ENCODE measurements around the gene RMND1.

DNA sequence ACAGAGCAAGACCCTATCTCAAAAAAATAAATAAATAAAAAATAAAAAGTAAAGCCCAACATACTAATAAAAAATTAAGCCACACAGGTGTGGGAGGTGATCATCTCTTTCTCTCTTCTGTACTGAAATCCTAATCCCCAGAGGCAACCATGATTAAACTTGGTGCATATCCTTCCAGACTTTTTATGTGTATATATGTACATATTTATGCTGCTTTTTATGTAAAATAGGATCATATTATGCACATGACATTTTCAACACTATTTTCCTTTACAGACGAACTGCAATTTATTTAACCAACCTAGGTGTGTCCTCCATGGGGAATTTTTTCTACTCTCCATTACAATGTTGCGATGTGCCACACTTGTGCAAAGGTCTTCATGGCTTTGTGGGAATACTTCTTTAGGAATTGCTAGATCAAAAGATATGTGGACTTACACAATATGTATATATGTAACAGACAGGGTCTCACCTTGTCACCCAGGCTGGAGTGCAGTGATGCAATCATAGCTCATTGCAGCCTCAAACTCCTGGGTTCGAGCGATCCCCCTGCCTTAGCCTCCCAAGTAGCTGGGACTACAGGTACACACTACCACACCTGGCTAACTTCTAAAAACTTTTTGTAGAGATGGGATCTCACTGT is 23.7 kb downstream of the RMND1 start:
- TF ChIP-seq, protein P1, sequence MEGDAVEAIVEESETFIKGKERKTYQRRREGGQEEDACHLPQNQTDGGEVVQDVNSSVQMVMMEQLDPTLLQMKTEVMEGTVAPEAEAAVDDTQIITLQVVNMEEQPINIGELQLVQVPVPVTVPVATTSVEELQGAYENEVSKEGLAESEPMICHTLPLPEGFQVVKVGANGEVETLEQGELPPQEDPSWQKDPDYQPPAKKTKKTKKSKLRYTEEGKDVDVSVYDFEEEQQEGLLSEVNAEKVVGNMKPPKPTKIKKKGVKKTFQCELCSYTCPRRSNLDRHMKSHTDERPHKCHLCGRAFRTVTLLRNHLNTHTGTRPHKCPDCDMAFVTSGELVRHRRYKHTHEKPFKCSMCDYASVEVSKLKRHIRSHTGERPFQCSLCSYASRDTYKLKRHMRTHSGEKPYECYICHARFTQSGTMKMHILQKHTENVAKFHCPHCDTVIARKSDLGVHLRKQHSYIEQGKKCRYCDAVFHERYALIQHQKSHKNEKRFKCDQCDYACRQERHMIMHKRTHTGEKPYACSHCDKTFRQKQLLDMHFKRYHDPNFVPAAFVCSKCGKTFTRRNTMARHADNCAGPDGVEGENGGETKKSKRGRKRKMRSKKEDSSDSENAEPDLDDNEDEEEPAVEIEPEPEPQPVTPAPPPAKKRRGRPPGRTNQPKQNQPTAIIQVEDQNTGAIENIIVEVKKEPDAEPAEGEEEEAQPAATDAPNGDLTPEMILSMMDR (IDR thresholded peaks at IDR 0.05; ENCODE audit: low read length), result no peak
- no peak for TF ChIP-seq EZH2 (IDR thresholded peaks at IDR 0.05; ENCODE audit: borderline replicate concordance, low read length)

Data from OCI-LY1 (cell line).